SK-N-SH treated with all-trans-retinoic acid at 6 μM for 48 hours (cell line): ENCODE measurements around the gene LMNA.

Experiments
- ATAC-seq: fragments of 200-7000 bp; cut with Tn5 transposase; 3 replicates; pipeline ENCODE4 v1.9.1; 2020; ENCODE audit warnings: mild to moderate bottlenecking, moderate library complexity
- ARNTL ChIP-seq: fragments of 450-650 bp; formaldehyde crosslinking; IDR thresholded peaks from 2 replicates; pipeline ENCODE4 v1.5.0; 2020; ENCODE audit warnings: low read depth, mild to moderate bottlenecking, moderate library complexity, borderline replicate concordance
- BACH2 ChIP-seq: fragments of 250-450 bp; sonication (Bioruptor Pico); IDR thresholded peaks from 2 replicates; pipeline ENCODE4 v1.9.0; 2021; ENCODE audit warnings: mild to moderate bottlenecking, borderline replicate concordance
- CSDC2 ChIP-seq: fragments of 250-450 bp; sonication (Bioruptor Pico); IDR thresholded peaks from 2 replicates; pipeline ENCODE4 v1.5.0; 2020; ENCODE audit warnings: mild to moderate bottlenecking, moderate library complexity
- ESRRG ChIP-seq: fragments of 250-450 bp; sonication (Bioruptor Pico); IDR thresholded peaks from 2 replicates; pipeline ENCODE4 v1.6.1; 2021; ENCODE audit warnings: mild to moderate bottlenecking
- GLIS3 ChIP-seq: fragments of 250-450 bp; sonication (Bioruptor Pico); IDR thresholded peaks from 2 replicates; pipeline ENCODE4 v1.5.0; 2020; ENCODE audit warnings: mild to moderate bottlenecking, moderate library complexity
- OSR1 ChIP-seq: fragments of 250-450 bp; sonication (Bioruptor Pico); IDR thresholded peaks from 2 replicates; pipeline ENCODE4 v1.8.0; 2022; ENCODE audit warnings: moderate library complexity, mild to moderate bottlenecking, inconsistent platforms
- POU6F1 ChIP-seq: fragments of 250-450 bp; sonication (Bioruptor Pico); IDR thresholded peaks from 2 replicates; pipeline ENCODE4 v1.8.0; 2021; ENCODE audit warnings: low read depth, mild to moderate bottlenecking, moderate library complexity, borderline replicate concordance
- PPARA ChIP-seq: fragments of 250-450 bp; sonication (Bioruptor Pico); IDR thresholded peaks from 2 replicates; pipeline ENCODE4 v1.5.0; 2020; ENCODE audit warnings: mild to moderate bottlenecking, borderline replicate concordance
- RARB ChIP-seq: fragments of 250-450 bp; sonication (Bioruptor Pico); IDR thresholded peaks from 2 replicates; pipeline ENCODE4 v1.8.0; 2021; ENCODE audit warnings: mild to moderate bottlenecking, moderate library complexity
- SNAI2 ChIP-seq: fragments of 250-450 bp; sonication (Bioruptor Pico); IDR thresholded peaks from 2 replicates; pipeline ENCODE4 v1.5.0; 2020; ENCODE audit warnings: mild to moderate bottlenecking, moderate library complexity
- TCF4 ChIP-seq: fragments of 250-450 bp; sonication (Bioruptor Pico); IDR thresholded peaks from 2 replicates; pipeline ENCODE4 v1.8.0; 2021; ENCODE audit warnings: mild to moderate bottlenecking, moderate library complexity, borderline replicate concordance
- TOX ChIP-seq: fragments of 250-450 bp; sonication (Bioruptor Pico); IDR thresholded peaks from 2 replicates; pipeline ENCODE4 v1.8.0; 2021; ENCODE audit warnings: mild to moderate bottlenecking, moderate library complexity, borderline replicate concordance
- ZC3H10 ChIP-seq: fragments of 250-450 bp; sonication (Bioruptor Pico); IDR thresholded peaks from 2 replicates; pipeline ENCODE4 v1.5.1; 2021; ENCODE audit warnings: mild to moderate bottlenecking, moderate library complexity
- ZFP30 ChIP-seq: fragments of 450-650 bp; formaldehyde crosslinking; IDR thresholded peaks from 2 replicates; pipeline ENCODE4 v1.5.0; 2022; ENCODE audit warnings: mild to moderate bottlenecking, moderate library complexity
- ZNF70 ChIP-seq: fragments of 450-650 bp; formaldehyde crosslinking; IDR thresholded peaks from 2 replicates; pipeline ENCODE4 v1.5.0; 2020; ENCODE audit warnings: mild to moderate bottlenecking, moderate library complexity
- ZNF8 ChIP-seq: fragments of 450-650 bp; formaldehyde crosslinking; IDR thresholded peaks from 2 replicates; pipeline ENCODE4 v1.5.0; 2020; ENCODE audit warnings: mild to moderate bottlenecking, moderate library complexity
- TF ChIP-seq, protein P1 (sequence below): fragments of 250-450 bp; sonication (Bioruptor Pico); IDR thresholded peaks from 2 replicates; pipeline ENCODE4 v1.8.0; 2020; ENCODE audit warnings: mild to moderate bottlenecking, moderate library complexity, borderline replicate concordance
- TF ChIP-seq, protein P2 (sequence below): fragments of 250-450 bp; sonication (Bioruptor Pico); IDR thresholded peaks from 2 replicates; pipeline ENCODE4 v1.5.1; 2021; ENCODE audit warnings: mild to moderate bottlenecking, moderate library complexity

LMNA gene

DNA sequence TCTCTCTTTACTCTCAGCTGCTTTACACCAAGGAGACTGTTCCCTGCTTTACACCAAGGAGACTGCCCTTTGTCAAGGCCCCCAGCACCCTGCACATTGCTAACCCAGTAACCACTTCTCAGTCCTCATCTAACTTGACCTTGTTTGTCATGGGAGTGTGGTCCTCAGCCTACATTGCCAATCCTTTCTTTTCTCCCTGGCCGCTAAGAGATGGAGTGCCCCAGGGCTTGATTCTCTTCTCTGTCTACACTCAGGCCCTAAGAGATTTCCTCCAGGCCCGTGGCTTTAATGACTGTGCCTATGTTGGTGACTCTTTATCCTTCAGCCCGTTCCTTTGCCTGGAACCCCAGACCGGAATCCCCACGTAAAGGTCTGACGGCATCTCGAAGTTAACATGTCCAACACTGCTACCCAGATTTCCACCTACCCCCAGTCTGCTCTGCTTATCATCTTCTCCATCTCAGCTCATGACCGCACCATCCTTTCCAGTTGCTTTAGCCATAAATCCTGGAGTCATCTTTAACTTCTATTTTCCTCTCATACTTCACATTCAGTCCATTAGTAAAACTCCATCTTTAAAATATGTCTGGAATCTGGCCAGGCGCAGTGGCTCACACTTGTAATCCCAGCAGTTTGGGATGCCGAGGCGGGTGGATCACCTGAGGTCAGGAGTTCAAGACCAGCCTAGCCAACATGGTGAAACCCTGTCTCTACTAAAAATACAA lies 29.4 kb downstream of the LMNA start:
- peak; percentile 4 for ATAC-seq
- TF ChIP-seq, protein P1, sequence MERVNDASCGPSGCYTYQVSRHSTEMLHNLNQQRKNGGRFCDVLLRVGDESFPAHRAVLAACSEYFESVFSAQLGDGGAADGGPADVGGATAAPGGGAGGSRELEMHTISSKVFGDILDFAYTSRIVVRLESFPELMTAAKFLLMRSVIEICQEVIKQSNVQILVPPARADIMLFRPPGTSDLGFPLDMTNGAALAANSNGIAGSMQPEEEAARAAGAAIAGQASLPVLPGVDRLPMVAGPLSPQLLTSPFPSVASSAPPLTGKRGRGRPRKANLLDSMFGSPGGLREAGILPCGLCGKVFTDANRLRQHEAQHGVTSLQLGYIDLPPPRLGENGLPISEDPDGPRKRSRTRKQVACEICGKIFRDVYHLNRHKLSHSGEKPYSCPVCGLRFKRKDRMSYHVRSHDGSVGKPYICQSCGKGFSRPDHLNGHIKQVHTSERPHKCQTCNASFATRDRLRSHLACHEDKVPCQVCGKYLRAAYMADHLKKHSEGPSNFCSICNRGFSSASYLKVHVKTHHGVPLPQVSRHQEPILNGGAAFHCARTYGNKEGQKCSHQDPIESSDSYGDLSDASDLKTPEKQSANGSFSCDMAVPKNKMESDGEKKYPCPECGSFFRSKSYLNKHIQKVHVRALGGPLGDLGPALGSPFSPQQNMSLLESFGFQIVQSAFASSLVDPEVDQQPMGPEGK (CRISPR knock-in tag) = no peak
- 0 out of 2 replicates have a peak, but pooled peaks have one; percentile 38 for TF ChIP-seq ZC3H10 (CRISPR knock-in tag)
- no peak for TF ChIP-seq SNAI2 (CRISPR knock-in tag)
- TF ChIP-seq ZNF70 = no peak
- no peak for TF ChIP-seq PPARA (CRISPR knock-in tag)

- TF ChIP-seq BACH2 (CRISPR knock-in tag) = no peak
- no peak for TF ChIP-seq ZNF8 (CRISPR knock-in tag)
- TF ChIP-seq TCF4 = no peak
- TF ChIP-seq ZC3H10 (CRISPR knock-in tag) = no peak
- no peak for TF ChIP-seq ARNTL (CRISPR knock-in tag)
- no peak for TF ChIP-seq RARB
- TF ChIP-seq, protein P2, sequence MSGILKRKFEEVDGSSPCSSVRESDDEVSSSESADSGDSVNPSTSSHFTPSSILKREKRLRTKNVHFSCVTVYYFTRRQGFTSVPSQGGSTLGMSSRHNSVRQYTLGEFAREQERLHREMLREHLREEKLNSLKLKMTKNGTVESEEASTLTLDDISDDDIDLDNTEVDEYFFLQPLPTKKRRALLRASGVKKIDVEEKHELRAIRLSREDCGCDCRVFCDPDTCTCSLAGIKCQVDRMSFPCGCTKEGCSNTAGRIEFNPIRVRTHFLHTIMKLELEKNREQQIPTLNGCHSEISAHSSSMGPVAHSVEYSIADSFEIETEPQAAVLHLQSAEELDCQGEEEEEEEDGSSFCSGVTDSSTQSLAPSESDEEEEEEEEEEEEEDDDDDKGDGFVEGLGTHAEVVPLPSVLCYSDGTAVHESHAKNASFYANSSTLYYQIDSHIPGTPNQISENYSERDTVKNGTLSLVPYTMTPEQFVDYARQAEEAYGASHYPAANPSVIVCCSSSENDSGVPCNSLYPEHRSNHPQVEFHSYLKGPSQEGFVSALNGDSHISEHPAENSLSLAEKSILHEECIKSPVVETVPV (CRISPR knock-in tag) = no peak
- TF ChIP-seq ESRRG = no peak
- no peak for TF ChIP-seq ZFP30 (CRISPR knock-in tag)
- TF ChIP-seq, all 23 proteins: peak for 0
- no peak for ATAC-seq
Observed at GRCh38 chr1:156144742-156145141, 30.2 kb downstream of the LMNA start.

DNA sequence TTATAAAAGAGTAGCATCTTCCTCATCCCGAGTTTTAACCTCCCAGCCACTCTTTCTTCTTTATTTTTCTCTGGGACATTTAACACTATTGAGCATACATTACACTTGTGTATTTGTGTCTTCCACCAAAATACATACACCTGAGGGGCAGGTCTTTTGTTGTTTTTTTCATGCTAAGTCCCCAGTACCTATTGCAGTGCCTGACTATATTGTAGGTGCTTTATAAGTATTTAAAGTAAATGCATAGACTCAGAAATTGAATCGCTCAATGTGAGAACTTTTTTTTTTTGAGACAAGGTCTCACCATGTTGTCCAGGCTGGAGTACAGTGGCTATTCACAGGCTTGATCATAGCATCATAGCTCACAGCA lies 31.1 kb downstream of the LMNA start:
- no peak for ATAC-seq
- no peak for TF ChIP-seq RARB
- TF ChIP-seq, protein P1 (CRISPR knock-in tag) = peak; percentile 8; the same call in 1 of the 2 replicates
- no peak for TF ChIP-seq POU6F1
- no peak for TF ChIP-seq OSR1 (CRISPR knock-in tag)
- TF ChIP-seq ZFP30 (CRISPR knock-in tag) = no peak

- ATAC-seq = peak; percentile 57
- TF ChIP-seq CSDC2 (CRISPR knock-in tag) = no peak
- TF ChIP-seq ZC3H10 (CRISPR knock-in tag) = peak; percentile 80
- TF ChIP-seq TOX (CRISPR knock-in tag) = peak; percentile 47; the same call in 1 of the 2 replicates
Observed at GRCh38 chr1:156146020-156146768, 31.7 kb downstream of the LMNA start.

GRCh38 chr1:156146769-156147405 lies 32.4 kb downstream of the LMNA start:
- peak; percentile 0 for ATAC-seq
- no peak for TF ChIP-seq GLIS3 (CRISPR knock-in tag)
- TF ChIP-seq, all 23 proteins: peak for 0
